Amygdala (tissue), 56 donors: ENCODE data around the gene BZW1.

Experiments used
- DNase-seq, 56 donors: peaks; one replicate each; lab custom pipeline; 2025; lab: John Stamatoyannopoulos, UW

Gene BZW1

GRCh38 chr2:200811333-200812121 lies at the start of gene BZW1:
BZW1 (plus strand) TSS chr2:200811910; CDS start chr2:200813218, 1,308 bp downstream.
- DNase-seq: peak; percentile 78 to 100 (median 95)

DNA sequence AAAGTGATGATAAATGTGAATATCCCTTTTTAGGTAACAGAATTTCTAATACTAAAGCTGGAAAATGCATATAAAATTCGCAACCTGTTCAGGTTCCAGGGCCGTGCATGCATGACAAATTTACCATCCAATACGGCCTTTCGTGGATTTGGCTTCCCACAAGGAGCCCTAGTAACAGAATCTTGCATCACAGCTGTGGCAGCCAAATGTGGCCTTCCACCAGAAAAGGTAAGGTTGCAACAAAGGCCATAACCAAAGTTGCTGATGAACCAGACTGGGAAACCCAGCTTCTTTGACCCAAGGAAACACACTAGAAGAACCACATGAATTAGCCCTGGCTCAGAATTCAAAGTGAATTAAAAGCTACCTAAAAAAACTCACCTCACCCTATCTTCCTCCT lies 49.6 kb upstream of the BZW1 start:
- no peak for DNase-seq

- no peak for DNase-seq
Measured at GRCh38 chr2:200763422-200763821, 48.3 kb upstream of the BZW1 start.

DNA sequence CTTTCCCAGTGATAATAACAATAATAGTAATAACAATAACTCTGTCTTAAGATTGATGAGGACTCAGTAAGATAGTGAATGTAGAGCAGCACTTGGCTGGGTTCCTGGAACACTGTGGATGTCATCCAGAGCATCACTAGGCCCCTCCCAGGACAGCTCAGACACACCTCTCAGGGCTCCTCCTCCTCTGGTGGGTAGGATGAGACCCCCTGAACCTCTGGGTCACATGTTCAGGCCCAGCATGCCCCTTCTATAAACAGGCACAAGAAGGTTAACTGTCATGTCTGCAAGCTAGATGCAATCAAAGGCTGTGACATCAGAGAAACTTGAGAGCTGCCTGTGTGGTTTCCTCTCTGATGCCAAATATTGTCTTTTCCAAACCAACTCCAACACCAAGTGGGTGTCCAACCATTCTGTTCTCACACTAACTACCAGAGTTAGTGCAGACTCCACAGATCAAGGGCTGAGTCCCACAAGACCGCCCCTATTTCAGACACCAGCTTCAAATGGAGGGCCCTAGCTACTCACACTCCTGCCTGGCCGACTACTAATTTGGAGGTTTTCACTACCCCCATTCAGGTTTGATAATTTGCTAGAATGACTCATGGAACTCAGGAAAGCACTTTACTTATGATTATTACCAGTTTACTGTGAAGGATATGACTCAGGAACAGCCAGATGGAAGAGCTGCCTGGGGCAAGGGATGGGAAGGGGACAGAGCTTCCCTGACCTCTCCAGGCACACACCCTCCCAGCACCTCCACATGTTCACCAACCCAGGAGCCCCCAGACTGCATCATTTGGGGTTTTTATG lies 46.4 kb upstream of the BZW1 start:
- DNase-seq: peak in 1 of 56 donors; percentile 9

DNA sequence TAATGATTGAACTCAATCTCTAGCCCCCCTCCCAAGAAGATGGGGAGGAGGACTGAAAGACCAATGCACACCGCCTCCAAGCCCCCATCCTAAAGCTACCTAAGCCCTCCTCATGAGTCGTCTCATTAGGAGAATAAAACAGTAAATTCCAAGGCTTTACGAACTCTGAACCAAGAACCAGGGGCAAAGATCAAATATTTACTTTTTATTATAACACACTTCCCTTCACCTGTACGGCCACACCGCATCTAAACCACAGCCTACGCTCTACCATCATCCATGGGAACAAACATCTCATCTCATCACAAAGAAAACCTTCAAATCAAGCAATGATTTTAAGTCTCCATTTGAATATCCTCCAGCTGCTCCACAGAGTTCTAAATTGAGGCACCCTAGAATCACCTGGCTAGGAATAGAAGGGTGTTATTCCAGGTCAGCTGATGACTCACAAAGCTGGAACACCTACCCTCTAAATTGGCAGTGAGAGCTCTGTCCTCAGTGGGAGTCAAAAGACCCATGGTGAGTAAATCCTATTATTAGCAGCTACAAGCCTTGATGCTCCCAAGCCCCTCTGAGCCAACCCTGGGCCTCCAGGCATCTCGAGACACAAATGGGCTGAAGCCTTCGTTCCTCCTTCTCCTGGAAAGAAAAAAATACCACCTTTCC lies 45.6 kb upstream of the BZW1 start:
- no peak for DNase-seq

DNA sequence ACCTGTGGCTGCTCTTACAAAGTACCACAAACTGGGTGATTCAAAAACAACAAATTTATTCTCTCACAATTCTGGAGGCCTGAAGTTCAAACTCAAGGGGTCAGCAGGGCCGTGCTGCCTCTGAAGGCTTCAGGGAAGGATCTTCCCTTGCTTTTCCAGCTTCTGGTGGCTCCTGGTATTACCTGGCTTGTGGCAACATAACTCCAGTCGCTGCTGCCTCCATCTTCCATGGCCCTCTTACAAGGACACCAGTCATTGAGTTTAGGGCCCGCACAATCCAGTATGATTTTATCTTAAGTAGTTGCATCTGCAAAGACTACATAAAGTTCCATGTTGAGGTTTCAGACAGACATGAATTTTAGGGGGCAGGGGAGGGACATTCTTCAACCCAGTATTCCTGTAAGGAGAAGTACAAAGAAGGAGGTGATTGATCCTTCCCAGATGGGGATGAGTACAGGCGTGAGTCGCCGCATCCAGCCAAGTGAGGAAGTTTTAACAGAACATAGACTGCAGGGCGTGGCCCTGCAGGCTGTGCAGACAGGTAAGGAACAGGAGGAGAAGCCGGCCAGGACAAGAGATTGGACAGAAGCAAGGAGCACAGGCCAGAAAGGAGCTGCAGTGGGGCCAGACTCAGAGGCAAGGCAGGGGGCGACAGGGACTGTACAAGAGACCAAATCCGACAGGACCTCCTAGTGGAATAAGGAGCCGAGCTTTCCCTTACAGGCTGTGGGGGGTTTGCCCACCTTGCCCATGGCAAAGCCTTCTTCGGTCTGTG lies 44.4 kb upstream of the BZW1 start:
- no peak for DNase-seq

DNA sequence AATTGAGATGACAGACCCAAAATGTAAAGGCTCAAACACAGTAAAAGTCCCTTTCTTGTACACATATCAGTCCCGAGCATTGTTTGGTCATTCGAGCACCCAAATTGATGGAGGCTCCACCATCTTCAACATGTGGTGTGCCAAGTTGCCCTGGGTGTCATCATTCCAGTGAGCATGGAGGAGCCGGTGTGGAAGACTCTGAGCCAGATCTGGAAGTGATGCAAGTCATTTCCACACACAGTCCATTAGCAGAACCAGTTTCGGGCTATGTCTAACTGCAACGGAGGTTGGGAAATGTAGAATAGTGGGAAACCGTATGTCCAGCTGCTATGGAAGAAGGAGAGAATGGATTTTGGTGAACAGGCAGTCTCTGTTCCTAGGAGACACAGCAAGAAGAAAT lies 40.9 kb upstream of the BZW1 start:
- DNase-seq: no peak

DNA sequence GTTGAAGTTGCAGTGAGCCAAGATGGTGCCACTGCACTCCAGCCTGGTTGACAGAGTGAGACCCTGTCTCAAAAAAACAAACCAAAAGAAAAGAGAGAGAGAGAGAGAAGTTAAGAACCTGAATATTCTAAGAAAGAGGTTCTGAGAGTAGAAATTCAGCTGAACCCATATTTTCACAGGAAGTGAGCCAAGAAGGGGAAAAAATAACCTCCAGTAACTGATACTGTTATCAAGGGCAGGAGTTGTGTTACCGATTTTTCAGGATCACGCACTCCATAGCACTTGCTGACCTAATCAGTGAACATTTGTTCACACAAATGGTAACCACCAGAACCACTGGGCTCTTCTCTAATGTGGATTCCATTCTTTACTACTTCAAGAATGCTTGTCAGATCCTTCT lies 39.1 kb upstream of the BZW1 start:
- no peak for DNase-seq

DNA sequence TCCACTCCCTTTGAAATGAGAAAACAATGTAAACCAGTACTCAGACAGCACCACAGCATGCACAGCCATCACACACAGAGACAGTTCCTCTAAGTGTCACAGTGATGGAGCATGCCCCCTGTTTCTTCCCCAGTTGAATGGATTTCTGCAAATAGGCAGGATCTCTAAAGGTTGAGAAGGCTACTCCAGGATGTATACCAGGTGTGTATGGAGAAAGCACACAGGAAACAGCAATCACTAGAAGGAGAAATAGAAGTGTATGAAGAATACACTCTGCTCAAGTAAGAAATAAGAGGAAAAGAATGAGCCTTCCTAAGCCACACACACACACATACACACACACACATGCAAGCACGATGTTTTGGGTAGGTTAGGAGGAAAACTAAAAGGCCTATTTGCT lies 38.6 kb upstream of the BZW1 start:
- no peak for DNase-seq

DNA sequence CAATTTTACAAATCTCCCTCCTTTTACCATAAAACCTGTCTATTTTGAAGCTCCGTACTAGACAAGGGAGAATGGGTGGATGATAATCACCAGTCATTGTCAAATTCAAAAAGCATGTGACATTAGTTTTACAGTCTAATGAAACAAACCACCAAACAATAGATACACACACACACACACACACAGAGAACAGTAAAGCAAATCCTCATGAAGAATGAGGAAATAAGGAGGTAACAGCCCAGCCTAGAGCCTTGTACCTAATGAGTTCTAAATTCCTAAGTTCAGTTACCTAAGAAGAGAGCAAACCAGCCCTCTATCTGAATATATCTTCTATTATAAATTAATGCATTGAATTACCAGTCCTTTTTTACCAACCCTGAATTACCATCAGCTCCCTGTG lies 36.8 kb upstream of the BZW1 start:
- no peak for DNase-seq

- DNase-seq: no peak
Measured at GRCh38 chr2:200777275-200777674, 34.4 kb upstream of the BZW1 start.

GRCh38 chr2:200778038-200778437 lies 33.7 kb upstream of the BZW1 start:
- no peak for DNase-seq

GRCh38 chr2:200779214-200779613 lies 32.5 kb upstream of the BZW1 start:
- no peak for DNase-seq

DNA sequence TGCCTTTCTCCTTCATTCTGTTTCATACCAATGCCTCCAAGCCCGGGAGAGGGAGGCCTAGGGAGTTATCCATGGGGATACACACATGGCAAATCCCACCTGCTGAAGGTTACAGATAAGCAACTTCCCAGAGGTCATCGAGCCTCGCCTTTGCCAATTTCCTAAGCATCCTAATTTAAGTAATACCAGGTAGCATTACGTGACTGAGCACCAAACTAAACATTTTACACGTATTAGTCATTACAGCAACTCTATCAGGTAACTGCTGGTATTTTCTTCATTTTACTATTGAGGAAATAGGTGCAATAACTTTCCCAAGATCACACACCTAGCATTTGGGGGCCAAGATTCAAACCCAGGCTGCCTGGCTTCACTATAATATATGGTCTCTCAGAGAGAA lies 30.1 kb upstream of the BZW1 start:
- DNase-seq: no peak

- DNase-seq: no peak
Measured at GRCh38 chr2:200782251-200782650, 29.5 kb upstream of the BZW1 start.

DNA sequence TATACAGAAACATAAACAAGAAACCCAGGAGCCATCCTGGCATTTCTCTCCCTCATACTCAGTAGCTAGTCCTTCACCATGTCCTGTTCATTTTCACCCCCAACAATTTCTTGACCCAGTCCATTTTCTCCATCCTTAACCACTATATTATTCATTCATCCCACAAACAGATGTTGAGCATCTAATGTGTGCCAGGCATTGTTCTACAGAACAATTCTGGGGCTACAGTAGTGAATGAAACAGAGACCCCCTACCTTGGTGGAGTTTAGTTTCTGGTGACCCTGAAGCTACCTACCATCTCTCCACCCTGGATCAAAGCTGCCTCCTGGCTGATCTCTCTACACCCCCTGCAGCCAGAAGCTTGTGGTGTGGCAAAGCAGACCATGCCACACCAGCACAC lies 27.5 kb upstream of the BZW1 start:
- no peak for DNase-seq

DNA sequence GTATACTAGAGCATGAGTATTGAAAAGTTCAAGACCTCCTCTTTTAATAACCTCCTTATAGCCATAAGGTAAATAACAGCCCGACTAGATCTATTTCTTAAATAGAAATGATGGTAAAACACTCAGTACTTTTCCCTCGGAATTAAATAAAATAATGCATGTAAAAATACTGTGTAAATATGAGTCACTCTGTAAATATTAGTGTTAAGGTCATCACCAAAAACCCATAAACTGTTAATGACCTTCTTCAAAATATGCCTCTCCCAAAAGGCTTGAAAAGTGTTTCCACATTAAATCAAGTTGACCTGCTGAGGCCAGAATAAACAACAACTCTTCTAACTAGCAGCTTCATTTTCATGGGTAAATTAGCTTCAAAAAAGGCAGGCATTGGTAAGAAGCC lies 25.3 kb upstream of the BZW1 start:
- no peak for DNase-seq

GRCh38 chr2:200786826-200787225 lies 24.9 kb upstream of the BZW1 start:
- DNase-seq: no peak

DNA sequence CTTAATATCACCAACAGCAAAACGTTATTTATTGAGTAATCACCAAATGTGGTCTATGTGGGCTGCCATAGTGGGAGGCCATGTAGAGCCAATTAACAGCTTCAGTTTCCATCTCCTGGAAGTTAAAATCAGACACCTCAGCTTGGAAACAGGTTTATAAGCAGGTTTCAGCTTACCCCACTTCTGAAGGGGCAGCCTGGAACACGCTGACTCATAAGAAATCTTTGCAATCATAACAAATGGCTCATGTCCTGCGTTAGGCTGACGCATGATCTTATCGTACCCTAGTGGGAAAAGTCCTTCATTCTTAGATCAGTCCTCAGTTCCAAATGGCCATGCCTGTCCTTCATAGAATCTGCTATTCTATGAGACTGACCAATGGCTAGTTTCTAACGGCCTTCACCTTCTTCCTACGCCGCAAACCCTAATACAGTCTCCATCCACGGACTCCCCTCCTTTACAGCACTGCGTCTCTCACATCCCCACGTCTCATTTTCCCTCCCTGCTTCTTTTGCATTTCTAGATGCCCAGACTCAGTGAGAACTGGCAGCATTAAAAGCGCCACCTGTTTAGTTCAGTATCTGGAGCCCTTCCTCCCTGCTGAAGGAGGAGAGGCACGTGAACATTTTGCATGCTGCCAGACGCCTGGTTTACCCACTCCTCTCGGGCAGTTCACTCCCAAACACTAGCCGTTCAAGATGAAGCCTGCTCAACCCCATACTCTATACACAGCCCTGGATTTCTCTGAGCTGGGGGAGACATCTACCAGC lies 24.2 kb upstream of the BZW1 start:
- DNase-seq: peak in 3 of 56 donors; percentile 1 to 24 (median 4)
